HCT116 (cell line): ENCODE results near the gene ACTL10. TPM values are rescaled to one million over a fixed set of nuclear protein-coding genes. Genes with fewer than 3 reads are reported as not detected.

Experiments used
- ATAC-seq: fragments of 200-7000 bp; cut with Tn5 transposase; 2 replicates; pipeline ENCODE4 v1.9.1; 2020; ENCODE audit warnings: mild to moderate bottlenecking, moderate library complexity
- BruUV-seq: library from RNA; stranded (reverse); fragments of 400-500 nt; replicated peaks from 2 replicates; lab custom pipeline; 2021; lab: Mats Ljungman, UMichigan
- CTCF ChIA-PET: fragments of 300-600 bp; sonication (Branson Sonifier 250); formaldehyde crosslinking; loops from one replicate; lab custom pipeline; 2021; ENCODE audit warnings: antibody characterized with exemption; lab: Charles Lee
- POLR2A ChIA-PET: fragments of 300-600, 350-600 bp; sonication (Branson Sonifier 250); formaldehyde crosslinking; loops from one replicate; lab custom pipeline; 2021; ENCODE audit warnings: antibody characterized with exemption; lab: Charles Lee
- RAD21 ChIA-PET, 2 experiments: fragments of 300-600 bp; sonication (Branson Sonifier 250); formaldehyde crosslinking; loops; one replicate each; lab custom pipeline; 2023; ENCODE audit warnings: low total read pairs in 2 of 2; ENCODE audit not compliant: uncharacterized antibody in 2 of 2, unreplicated experiment in 2 of 2, low non-redundant PET in 1 of 2; lab: Charles Lee
- DNase-seq: peaks from one replicate; pipeline ENCODE4 v3.0.0-alpha.2; 2010; ENCODE audit warnings: low read depth, low spot score
- H2AFZ ChIP-seq: fragments of 200-600 bp; shearing (Covaris generic), sonication (generic); 2 replicates; pipeline ENCODE4 v1.6.1; 2017; ENCODE audit warnings: low read depth, mixed run types, mixed read lengths, antibody characterized with exemption, low read length; ENCODE audit not compliant: poor library complexity, severe bottlenecking
- H3K27ac ChIP-seq: 2 replicates; pipeline ENCODE4 v1.5.1; 2012; ENCODE audit warnings: low read depth, low read length
- H3K27me3 ChIP-seq: fragments of 200-600 bp; sonication (generic); 2 replicates; pipeline ENCODE4 v1.6.1; 2016; ENCODE audit warnings: mixed run types, low read length, mixed read lengths; ENCODE audit not compliant: insufficient read depth
- H3K36me3 ChIP-seq, 2 experiments: fragments of 200-500 bp in 1 of 2; fragments of 200-600 bp in 1 of 2; sonication (Bioruptor generic) in 1 of 2; sonication (generic) in 1 of 2; 2 replicates each; pipeline versions ENCODE4 v1.5.1 to v1.6.1; 2014 to 2016; ENCODE audit warnings: low read length in 2 of 2, inconsistent platforms in 1 of 2, mixed read lengths in 1 of 2, mixed run types in 1 of 2; ENCODE audit not compliant: insufficient read depth in 2 of 2, control insufficient read depth in 1 of 2
- H3K4me1 ChIP-seq, 2 experiments: fragments of 200-600 bp in 1 of 2; sonication (generic) in 1 of 2; 2 replicates each; pipeline versions ENCODE4 v1.5.1 to v1.6.1; 2012 to 2017; ENCODE audit warnings: low read length in 2 of 2, inconsistent platforms in 1 of 2, mild to moderate bottlenecking in 1 of 2, mixed read lengths in 1 of 2, mixed run types in 1 of 2, moderate library complexity in 1 of 2; ENCODE audit not compliant: insufficient read depth in 2 of 2, control insufficient read depth in 1 of 2
- H3K4me2 ChIP-seq: fragments of 200-600 bp; sonication (generic); 2 replicates; pipeline ENCODE4 v1.6.1; 2017; ENCODE audit warnings: mixed run types, low read length, mixed read lengths
- H3K4me3 ChIP-seq, 2 experiments: fragments of 200-600 bp in 1 of 2; sonication (generic) in 1 of 2; replicated peaks in 1 of 2; 2 replicates each; pipeline ENCODE4 v1.5.1; 2011 to 2016; ENCODE audit warnings: low read length in 2 of 2, control low read depth in 1 of 2, low read depth in 1 of 2, mild to moderate bottlenecking in 1 of 2, mixed read lengths in 1 of 2, mixed run types in 1 of 2
- H3K79me2 ChIP-seq: fragments of 200-600 bp; sonication (generic); 2 replicates; pipeline ENCODE4 v1.6.1; 2017; ENCODE audit warnings: mild to moderate bottlenecking, mixed run types, low read length, moderate library complexity, mixed read lengths; ENCODE audit not compliant: insufficient read depth
- H3K9ac ChIP-seq: fragments of 200-600 bp; sonication (generic); 2 replicates; pipeline ENCODE4 v1.6.1; 2016; ENCODE audit warnings: low read length, mixed read lengths
- H3K9me2 ChIP-seq: fragments of 200-600 bp; sonication (generic), shearing (Covaris generic); 2 replicates; pipeline ENCODE4 v1.6.1; 2017; ENCODE audit warnings: mixed run types, mild to moderate bottlenecking, moderate library complexity; ENCODE audit not compliant: insufficient read depth
- H3K9me3 ChIP-seq, 2 experiments: fragments of 200-500 bp in 1 of 2; fragments of 200-600 bp in 1 of 2; sonication (Bioruptor generic) in 1 of 2; sonication (generic) in 1 of 2; 2 replicates each; pipeline ENCODE4 v1.6.1; 2014 to 2017; ENCODE audit warnings: low read length in 2 of 2, mixed read lengths in 2 of 2, inconsistent platforms in 1 of 2, low read depth in 1 of 2, mild to moderate bottlenecking in 1 of 2, mixed run types in 1 of 2, moderate library complexity in 1 of 2; ENCODE audit not compliant: control insufficient read depth in 1 of 2, insufficient read depth in 1 of 2
- H4K20me1 ChIP-seq: fragments of 200-600 bp; sonication (generic), shearing (Covaris generic); 2 replicates; pipeline ENCODE4 v1.6.1; 2017; ENCODE audit warnings: mixed run types, mild to moderate bottlenecking, moderate library complexity; ENCODE audit not compliant: insufficient read depth
- EZH2phosphoT487 ChIP-seq: fragments of 200-600 bp; IDR thresholded peaks from 2 replicates; pipeline ENCODE4 v1.6.1; 2018; ENCODE audit warnings: antibody characterized with exemption, borderline replicate concordance
- POLR2AphosphoS5 ChIP-seq: IDR thresholded peaks from 2 replicates; pipeline ENCODE4 v1.6.1; 2011; ENCODE audit warnings: mild to moderate bottlenecking, low read depth, low read length, moderate library complexity
- SIN3A ChIP-seq: IDR thresholded peaks from 2 replicates; pipeline ENCODE4 v1.6.1; 2012; ENCODE audit warnings: low read depth
- SP1 ChIP-seq: IDR thresholded peaks from 2 replicates; pipeline ENCODE4 v1.6.1; 2012; ENCODE audit warnings: low read depth
- intact Hi-C: fragments of 100-400 bp; cut with micrococcal nuclease; formaldehyde crosslinking; loops from 2 replicates; pipeline ENCODE4 v1.10.0; 2022
- total RNA-seq: library from RNA; stranded (reverse); gene quantifications from one replicate; pipeline ENCODE4 v1.2.1, GENCODE V29; 2021; ENCODE audit not compliant: unreplicated experiment

ACTL10 gene
- total RNA-seq, 1 experiment from 2014 or later, result 0.22 TPM

DNA sequence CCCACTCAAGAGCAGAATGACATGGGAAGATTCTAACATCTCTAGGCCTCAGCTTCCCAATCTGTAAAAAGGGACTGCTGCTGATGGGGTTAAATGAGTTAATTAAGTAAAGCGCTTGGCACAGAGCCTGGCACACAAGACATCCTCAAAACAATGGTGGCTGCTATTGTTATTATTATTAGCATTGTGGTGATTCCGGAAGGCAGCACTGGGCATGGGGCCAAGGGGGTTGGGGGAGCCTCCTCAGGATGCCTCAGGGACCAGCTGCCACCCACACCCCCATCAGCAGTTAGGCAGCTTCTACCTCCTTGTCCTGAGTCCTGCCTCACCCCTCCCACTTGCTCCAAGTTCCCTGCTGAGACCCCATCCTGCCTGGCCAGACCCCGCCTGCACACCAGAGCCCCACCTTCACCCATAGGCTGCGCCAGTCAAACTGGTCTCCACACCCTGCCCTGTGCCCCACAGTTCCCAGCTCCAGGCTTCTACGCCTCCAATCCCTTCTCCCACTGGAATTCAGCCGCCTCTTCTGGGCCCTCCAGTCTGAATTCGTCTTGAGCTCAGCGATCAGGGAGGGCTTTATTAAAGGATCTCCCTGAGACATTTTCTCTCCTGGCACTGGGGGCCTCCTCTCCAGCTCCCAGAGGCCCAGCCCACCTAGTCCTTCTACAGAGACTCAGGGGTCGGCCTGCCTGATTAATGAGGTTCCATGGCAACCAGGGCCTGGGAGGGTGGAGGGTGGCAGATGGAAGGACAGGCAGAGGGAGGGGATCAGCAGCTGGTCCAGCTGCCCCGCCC is 18.0 kb downstream of the ACTL10 start:
- Histone ChIP-seq H3K4me2 (peak overlapping the region; percentile 97), H3K27ac (peak overlapping the region; percentile 83), H3K27me3 (no peaks in the 10 kb centered on the region), H3K9ac (peak overlapping the region; percentile 90), H3K4me1 (peaks cover 11 to 30% of the 10 kb centered on the region in 2 experiments), H3K9me3 (no peaks in the 10 kb centered on the region), H3K9me2 (no peaks in the 10 kb centered on the region), H3K4me3 (peak overlapping the region; percentile 82 to 83), H3K79me2 (peaks cover 32% of the 10 kb centered on the region), H4K20me1 (no peaks in the 10 kb centered on the region), H2AFZ (no peak overlapping the region), H3K36me3 (no peaks in the 10 kb centered on the region)
- ChIA-PET RAD21 (no interaction called here), POLR2A (interaction anchor here (1.1 kb wide), 1 partner anchor 20 kb away, joined by 3 read pairs; no protein-coding TSS in a partner anchor), CTCF (no interaction called here)
- TSS peak; percentile 57 for BruUV-seq
- intact Hi-C loops, result no loop called here
- no peak for ATAC-seq
- no peak for DNase-seq
- no peak for TF ChIP-seq SP1

GRCh38 chr20:33685328-33686099 is 18.8 kb downstream of the ACTL10 start:
- H3K36me3 ChIP-seq, result no peaks in the 10 kb centered on the region
- ATAC-seq (peak; percentile 69), DNase-seq (no peak)
- H3K27ac ChIP-seq, result peak overlapping the region; percentile 83
- peak overlapping the region; percentile 82 to 83 for H3K4me3 ChIP-seq
- no peak overlapping the region for H2AFZ ChIP-seq
- CTCF ChIA-PET, result no interaction called here
- no peaks in the 10 kb centered on the region for H3K9me2 ChIP-seq
- intact Hi-C loops, result no loop called here
- H3K9me3 ChIP-seq, result no peaks in the 10 kb centered on the region
- no TSS peak for BruUV-seq
- peaks cover 13 to 35% of the 10 kb centered on the region in 2 experiments for H3K4me1 ChIP-seq
- RAD21 ChIA-PET, result no interaction called here
- peak; percentile 23; the same call in 1 of the 2 replicates for TF ChIP-seq POLR2AphosphoS5
- no peak for TF ChIP-seq EZH2phosphoT487
- 0 out of 2 replicates have a peak, but pooled peaks have one; percentile 37 for TF ChIP-seq SIN3A
- H4K20me1 ChIP-seq, result no peaks in the 10 kb centered on the region
- H3K9ac ChIP-seq, result peak overlapping the region; percentile 90
- POLR2A ChIA-PET, result interaction anchor here (1.1 kb wide), 1 partner anchor 21 kb away, joined by 3 read pairs; no protein-coding TSS in a partner anchor
- H3K79me2 ChIP-seq, result peaks cover 32% of the 10 kb centered on the region
- peak overlapping the region; percentile 97 for H3K4me2 ChIP-seq
- H3K27me3 ChIP-seq, result no peaks in the 10 kb centered on the region
